ENCODE measurements around the gene MLST8. TPM values are rescaled to one million over a fixed set of nuclear protein-coding genes. Genes with fewer than 3 reads are reported as not detected.

The MLST8 gene
- total and polyA plus RNA-seq, 2 of the 8 experiments (the other 6 are each of a cell fraction or from before 2014, with no cell fraction given) = 67.6 to 321 TPM

GRCh38 chr16:2191446-2191706, 13.9 kb upstream of the MLST8 start:
- H3K14ac ChIP-seq (ENCODE audit: insufficient read length) = no peak overlapping the region
- no peak overlapping the region; a peak in 1 of 7 replicates for H3K9ac ChIP-seq (replicated peaks in 1 of 4; ENCODE audit: extremely low read depth in 1 of 4, low read depth in 3 of 4, low read length in 3 of 4)
- no peaks in the 10 kb centered on the region for H3K79me1 ChIP-seq (ENCODE audit: low read depth, low read length)
- POLR2A ChIA-PET (ENCODE audit: partially characterized antibody) = interaction anchor here (0.7 to 2.4 kb wide), 9 partner anchors 8 to 198 kb away, joined by 3 to 7 read pairs (median 4); partner anchors contain the start of genes BRICD5, E4F1, ECI1 and PGP
- no peak overlapping the region for H4K8ac ChIP-seq (ENCODE audit: extremely low read depth, insufficient read depth, low read length)
- H2BK5ac ChIP-seq (ENCODE audit: low read depth, low read length) = no peak overlapping the region
- FAIRE-seq (no peak), DNase-seq (ENCODE audit: low read depth in 1 of 2, low spot score in 2 of 2) (no peak)
- no peak overlapping the region for H4K91ac ChIP-seq (replicated peaks; ENCODE audit: insufficient read length, low read length)
- no peak overlapping the region for H2BK120ac ChIP-seq (replicated peaks; ENCODE audit: low read depth, low read length)
- H4K20me1 ChIP-seq (replicated peaks in 1 of 2; ENCODE audit: control insufficient read depth in 1 of 2, insufficient read depth in 2 of 2, low read length in 2 of 2) = peaks cover 4 to 11% of the 10 kb centered on the region in 2 experiments
- WGBS, 2 experiments (ENCODE audit: extremely low coverage in 1 of 2, insufficient coverage in 1 of 2, insufficient read length in 1 of 2, insufficient replicate concordance in 2 of 2, low coverage in 1 of 2, low lambda C conversion rate in 2 of 2, missing lambda C conversion rate in 1 of 2) = 91% methylated on average over 11 of the region's 11 CpGs; no CpG with 5 or more reads in 1 of the 2 experiments
- TF ChIP-seq MAX (IDR thresholded peaks at IDR 0.05) (no peak), ATF3 (IDR thresholded peaks at IDR 0.05; ENCODE audit: insufficient read depth, low read depth, low read length) (no peak), KDM5A (IDR thresholded peaks at IDR 0.05; ENCODE audit: low read length) (no peak), MAFK (IDR thresholded peaks at IDR 0.05; ENCODE audit: low read depth, low read length) (no peak), CTCF (IDR thresholded peaks at IDR 0.05; ENCODE audit: control extremely low read depth in 1 of 3, insufficient read depth in 1 of 3, low read depth in 1 of 3, low read length in 3 of 3) (no peak)
- no peaks in the 10 kb centered on the region for H3K9me3 ChIP-seq (ENCODE audit: insufficient read depth in 2 of 2, low read depth in 1 of 2, low read length in 1 of 2)
- peaks cover 0 to 7% (median 3%) of the 10 kb centered on the region in 4 experiments; a peak in 4 of 7 replicates for H3K27me3 ChIP-seq (replicated peaks in 1 of 4; ENCODE audit: control insufficient read depth in 3 of 4, extremely low read depth in 1 of 4, insufficient read depth in 3 of 4, low read length in 3 of 4)
- no peak overlapping the region for H3K27ac ChIP-seq (ENCODE audit: low read depth, low read length)
- no peak overlapping the region for H3K56ac ChIP-seq (replicated peaks; ENCODE audit: insufficient read length, low read depth, low read length)
- H3K18ac ChIP-seq (ENCODE audit: extremely low read depth, low read length) = no peak overlapping the region
- H2BK12ac ChIP-seq (ENCODE audit: low read depth, low read length) = no peak overlapping the region
- no peak overlapping the region for H3K4me2 ChIP-seq (ENCODE audit: insufficient read depth in 1 of 2, low read depth in 2 of 2, low read length in 2 of 2)
- peaks cover 0 to 10% (median 3%) of the 10 kb centered on the region in 4 experiments; a peak in 4 of 7 replicates for H3K4me1 ChIP-seq (replicated peaks in 1 of 4; ENCODE audit: control insufficient read depth in 3 of 4, insufficient read depth in 4 of 4, low read length in 3 of 4)
- H3K23me2 ChIP-seq (ENCODE audit: low read depth, low read length) = peaks cover 4% of the 10 kb centered on the region; the same call in 1 of the 2 replicates
- CTCF ChIA-PET (ENCODE audit: partially characterized antibody) = interaction anchor here (1.0 kb wide), 1 partner anchor 31 kb away, joined by 3 read pairs; no protein-coding TSS in a partner anchor
- H3K23ac ChIP-seq (ENCODE audit: insufficient read length) = no peak overlapping the region
- H3K4ac ChIP-seq (replicated peaks; ENCODE audit: insufficient read length, low read depth, low read length) = no peak overlapping the region
- no peak overlapping the region for H2AFZ ChIP-seq (ENCODE audit: low read length)
- no peak overlapping the region for H4K5ac ChIP-seq (ENCODE audit: insufficient read length, low read depth, low read length)
- H2BK20ac ChIP-seq (ENCODE audit: low read length) = no peak overlapping the region
- no peaks in the 10 kb centered on the region for H3K36me3 ChIP-seq (ENCODE audit: control insufficient read depth in 2 of 4, insufficient read depth in 4 of 4, low read length in 3 of 4)
- H2BK15ac ChIP-seq (ENCODE audit: low read length) = no peak overlapping the region
- no peak overlapping the region for H3K4me3 ChIP-seq (ENCODE audit: extremely low read depth in 1 of 4, insufficient read depth in 2 of 4, low read depth in 3 of 4, low read length in 4 of 4)
- no peaks in the 10 kb centered on the region for H3K79me2 ChIP-seq (ENCODE audit: control insufficient read depth in 1 of 2, insufficient read depth in 2 of 2, low read length in 2 of 2)
- H2AK5ac ChIP-seq (ENCODE audit: low read depth, low read length) = no peak overlapping the region

All from H1 (cell line).